ENCODE results near the gene MICALL2. TPM values are rescaled to one million over a fixed set of nuclear protein-coding genes. Genes with fewer than 3 reads are reported as not detected.

MICALL2 gene
- total and polyA plus RNA-seq, 2 donors, result 8.4 to 40.0 TPM

Other genes starting within 250 kb of the MICALL2 start
- not detected for gene UNCX, start 226.6 kb downstream of the MICALL2 start, total RNA-seq
- not detected for gene UNCX, start 226.6 kb downstream of the MICALL2 start, polyA plus RNA-seq
- 13.7 TPM for gene INTS1, start 44.9 kb upstream of the MICALL2 start, total RNA-seq
- gene INTS1, start 44.9 kb upstream of the MICALL2 start, polyA plus RNA-seq, result 55.6 TPM
- gene MAFK, start 71.2 kb upstream of the MICALL2 start, total RNA-seq, result 15.1 TPM
- gene MAFK, start 71.2 kb upstream of the MICALL2 start, polyA plus RNA-seq, result 54.9 TPM
- 9.7 TPM for gene TMEM184A, start 96.7 kb upstream of the MICALL2 start, total RNA-seq
- 6.7 TPM for gene TMEM184A, start 96.7 kb upstream of the MICALL2 start, polyA plus RNA-seq
- gene PSMG3, start 110.6 kb upstream of the MICALL2 start, total RNA-seq, result 12.1 TPM
- 34.6 TPM for gene PSMG3, start 110.6 kb upstream of the MICALL2 start, polyA plus RNA-seq
- gene ELFN1, start 210.8 kb upstream of the MICALL2 start, total RNA-seq, result 2.5 TPM
- 3.2 TPM for gene ELFN1, start 210.8 kb upstream of the MICALL2 start, polyA plus RNA-seq